LHCN-M2 (cell line): Measurements from ENCODE around the gene COIL. TPM values are rescaled to one million over a fixed set of nuclear protein-coding genes. Genes with fewer than 3 reads are reported as not detected.
"Not testable (repeated sequence)": the region's sequence is repeated elsewhere in the genome, so short reads cannot be mapped to it uniquely, and the experiment has no call there.

Experiments
- DNase-seq: peaks from one replicate; pipeline ENCODE4 v3.0.0-alpha.2; 2012; ENCODE audit warnings: low read depth
- total RNA-seq: library from RNA; depleted of rRNA; stranded (reverse); fragments of >200 nt; gene quantifications from 2 replicates; pipeline ENCODE4 v1.2.3, GENCODE V29; 2014

Gene COIL
- total RNA-seq, 1 experiment from 2014 or later: 22.6 TPM

- no peak for DNase-seq
These were observed 17.7 kb upstream of the COIL start for GRCh38 chr17:56978441-56979090.

GRCh38 chr17:56977673-56978395 is 17.0 kb upstream of the COIL start, which contains the start of gene SCPEP1:
TSS of gene SCPEP1 (plus strand) at chr17:56978131. CDS start at chr17:56978160, 29 bp downstream.
- DNase-seq: peak; percentile 69

GRCh38 chr17:56976941-56977608 is 16.2 kb upstream of the COIL start:
- peak; percentile 9 for DNase-seq

GRCh38 chr17:56975656-56976055 is 14.8 kb upstream of the COIL start:
- DNase-seq: no peak

GRCh38 chr17:56974055-56974454 is 13.2 kb upstream of the COIL start:
- DNase-seq: no peak

- peak; percentile 43 for DNase-seq
These were observed 12.7 kb upstream of the COIL start for GRCh38 chr17:56973520-56973919.

GRCh38 chr17:56972111-56972730 is 11.4 kb upstream of the COIL start:
- DNase-seq: no peak

- no peak for DNase-seq
These were observed 10.1 kb upstream of the COIL start for GRCh38 chr17:56970974-56971373.

GRCh38 chr17:56966338-56966737 is 5.5 kb upstream of the COIL start:
- DNase-seq: no peak

GRCh38 chr17:56965681-56966080 is 4.8 kb upstream of the COIL start:
- not testable (repeated sequence) for DNase-seq

GRCh38 chr17:56965241-56965640 is 4.4 kb upstream of the COIL start:
- DNase-seq: not testable (repeated sequence)

GRCh38 chr17:56956992-56957391 is 3.9 kb downstream of the COIL start:
- DNase-seq: no peak

GRCh38 chr17:56949595-56949994 is 11.3 kb downstream of the COIL start:
- no peak for DNase-seq

GRCh38 chr17:56948491-56948890 is 12.4 kb downstream of the COIL start:
- DNase-seq: no peak

GRCh38 chr17:56947741-56948140 is 13.1 kb downstream of the COIL start:
- no peak for DNase-seq

GRCh38 chr17:56945938-56946505 is 14.8 kb downstream of the COIL start:
- DNase-seq: no peak

GRCh38 chr17:56943505-56944125 is 17.2 kb downstream of the COIL start:
- peak; percentile 14 for DNase-seq

- DNase-seq: peak; percentile 64
These were observed 20.9 kb downstream of the COIL start for GRCh38 chr17:56939869-56940484.

GRCh38 chr17:56938206-56938605 is 22.6 kb downstream of the COIL start:
- DNase-seq: not testable (repeated sequence)

- DNase-seq: no peak
These were observed 23.2 kb downstream of the COIL start for GRCh38 chr17:56937687-56938086.
